ENCODE data around the gene DNM3. TPM values are rescaled to one million over a fixed set of nuclear protein-coding genes. Genes with fewer than 3 reads are reported as not detected.

Gene DNM3
- total RNA-seq, 1 donor from 2014 or later: 15.4 TPM

- intact Hi-C loops (cut with DNase I): no loop called here
- DNase-seq (no peak), ATAC-seq (no peak)
- Histone ChIP-seq H3K36me3 (no peaks in the 10 kb centered on the region), H3K27me3 (no peaks in the 10 kb centered on the region), H3K27ac (no peak overlapping the region), H3K9me3 (no peaks in the 10 kb centered on the region), H3K4me1 (peaks cover 20% of the 10 kb centered on the region), H3K4me3 (no peak overlapping the region)
- TF ChIP-seq CTCF (IDR thresholded peaks at IDR 0.05): no peak
Observed at GRCh38 chr1:171917331-171917730, 76.0 kb downstream of the DNM3 start.

- Histone ChIP-seq H3K4me3 (no peak overlapping the region), H3K27ac (no peak overlapping the region), H3K36me3 (no peaks in the 10 kb centered on the region), H3K27me3 (no peaks in the 10 kb centered on the region), H3K9me3 (no peaks in the 10 kb centered on the region), H3K4me1 (peaks cover 5% of the 10 kb centered on the region)
- ATAC-seq (no peak), DNase-seq (no peak)
- no peak for TF ChIP-seq CTCF (IDR thresholded peaks at IDR 0.05)
- intact Hi-C loops (cut with DNase I): no loop called here
Observed at GRCh38 chr1:171919891-171920887, 78.9 kb downstream of the DNM3 start.

- H3K4me3 ChIP-seq: no peak overlapping the region
- H3K9me3 ChIP-seq: no peaks in the 10 kb centered on the region
- no peak for DNase-seq
- intact Hi-C loops (cut with DNase I): no loop called here
- no peak for ATAC-seq
- no peak for TF ChIP-seq CTCF (IDR thresholded peaks at IDR 0.05)
- H3K4me1 ChIP-seq: peaks cover 5% of the 10 kb centered on the region
- no peaks in the 10 kb centered on the region for H3K27me3 ChIP-seq
- no peak overlapping the region for H3K27ac ChIP-seq
- no peaks in the 10 kb centered on the region for H3K36me3 ChIP-seq
Observed at GRCh38 chr1:171922999-171923398, 81.7 kb downstream of the DNM3 start.

DNA sequence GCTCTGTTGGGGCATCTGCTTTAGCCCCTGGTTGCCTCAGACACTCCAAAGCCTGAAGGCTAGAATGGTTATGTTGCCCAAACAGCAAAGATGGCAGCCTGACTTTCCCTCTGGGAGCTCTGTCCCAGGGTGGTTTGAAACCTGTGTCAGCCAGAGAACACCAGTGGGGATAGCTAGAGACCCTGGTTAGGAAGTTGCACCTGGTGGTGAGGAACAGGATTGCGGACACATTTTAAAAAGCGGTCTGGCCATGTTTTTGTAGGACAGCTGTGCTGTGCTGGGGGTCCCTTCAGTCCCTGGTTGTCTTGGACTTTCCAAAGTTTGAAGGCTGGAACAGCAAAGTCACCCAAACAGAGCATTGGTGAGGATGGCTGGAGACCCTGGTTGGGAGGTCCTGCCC, 87.8 kb downstream of the DNM3 start:
- H3K27ac ChIP-seq: no peak overlapping the region
- no peak overlapping the region for H3K4me3 ChIP-seq
- no peak for ATAC-seq
- no peaks in the 10 kb centered on the region for H3K27me3 ChIP-seq
- H3K4me1 ChIP-seq: no peaks in the 10 kb centered on the region
- DNase-seq: no peak
- H3K9me3 ChIP-seq: no peaks in the 10 kb centered on the region
- intact Hi-C loops (cut with DNase I): no loop called here
- peak; percentile 7 for TF ChIP-seq CTCF (IDR thresholded peaks at IDR 0.05)
- no peaks in the 10 kb centered on the region for H3K36me3 ChIP-seq

GRCh38 chr1:171931752-171932151, 90.5 kb downstream of the DNM3 start:
- Histone ChIP-seq H3K36me3 (no peaks in the 10 kb centered on the region), H3K4me1 (no peaks in the 10 kb centered on the region), H3K27ac (no peak overlapping the region), H3K9me3 (no peaks in the 10 kb centered on the region), H3K4me3 (no peak overlapping the region), H3K27me3 (no peaks in the 10 kb centered on the region)
- ATAC-seq (no peak), DNase-seq (no peak)
- intact Hi-C loops (cut with DNase I): no loop called here
- TF ChIP-seq CTCF (IDR thresholded peaks at IDR 0.05): no peak

Measured in upper lobe of right lung (tissue), 1 donor.